ENCODE data around the gene DGCR6L.
"Not testable (repeated sequence)": the region's sequence is repeated elsewhere in the genome, so short reads cannot be mapped to it uniquely, and the experiment has no call there.

The DGCR6L gene

GRCh38 chr22:20356906-20357305 lies 37.0 kb upstream of the DGCR6L start:
- 97% methylated on average over 52 of the region's 66 CpGs for WGBS
- H3K27me3 ChIP-seq (ENCODE audit: insufficient read depth, low read length); H3K4me3 ChIP-seq (ENCODE audit: low read length); H3K9me3 ChIP-seq (ENCODE audit: insufficient read depth, low read depth, low read length); H3K36me3 ChIP-seq (ENCODE audit: insufficient read depth, low read length); H3K4me1 ChIP-seq (ENCODE audit: insufficient read depth, low read length); H3K9ac ChIP-seq (ENCODE audit: low read depth, low read length); H3K27ac ChIP-seq (ENCODE audit: low read depth, low read length): not testable (repeated sequence)

GRCh38 chr22:20355939-20356636 lies 36.2 kb upstream of the DGCR6L start:
- H3K36me3 ChIP-seq (ENCODE audit: insufficient read depth, low read length); H3K27me3 ChIP-seq (ENCODE audit: insufficient read depth, low read length); H3K9me3 ChIP-seq (ENCODE audit: insufficient read depth, low read depth, low read length); H3K4me3 ChIP-seq (ENCODE audit: low read length); H3K9ac ChIP-seq (ENCODE audit: low read depth, low read length); H3K4me1 ChIP-seq (ENCODE audit: insufficient read depth, low read length); H3K27ac ChIP-seq (ENCODE audit: low read depth, low read length): not testable (repeated sequence)
- 95% methylated on average over 82 of the region's 98 CpGs for WGBS

GRCh38 chr22:20354238-20354975 lies 34.5 kb upstream of the DGCR6L start:
- 93% methylated on average over 81 of the region's 81 CpGs for WGBS
- Histone ChIP-seq H3K4me3 (ENCODE audit: low read length) (no peak overlapping the region), H3K27me3 (ENCODE audit: insufficient read depth, low read length) (no peaks in the 10 kb centered on the region), H3K9me3 (ENCODE audit: insufficient read depth, low read depth, low read length) (no peaks in the 10 kb centered on the region), H3K27ac (ENCODE audit: low read depth, low read length) (no peak overlapping the region), H3K36me3 (ENCODE audit: insufficient read depth, low read length) (no peaks in the 10 kb centered on the region), H3K9ac (ENCODE audit: low read depth, low read length) (no peak overlapping the region), H3K4me1 (ENCODE audit: insufficient read depth, low read length) (no peaks in the 10 kb centered on the region)

- not testable (repeated sequence) for H3K36me3 ChIP-seq (ENCODE audit: insufficient read depth, low read length); H3K9me3 ChIP-seq (ENCODE audit: insufficient read depth, low read depth, low read length); H3K9ac ChIP-seq (ENCODE audit: low read depth, low read length); H3K4me3 ChIP-seq (ENCODE audit: low read length); H3K27ac ChIP-seq (ENCODE audit: low read depth, low read length); H3K4me1 ChIP-seq (ENCODE audit: insufficient read depth, low read length); H3K27me3 ChIP-seq (ENCODE audit: insufficient read depth, low read length)
- WGBS: 94% methylated on average over 5 of the region's 6 CpGs
Measured at GRCh38 chr22:20352536-20352935, 32.7 kb upstream of the DGCR6L start.

- 84% methylated on average over 2 of the region's 7 CpGs for WGBS
- H3K9ac ChIP-seq (ENCODE audit: low read depth, low read length); H3K27ac ChIP-seq (ENCODE audit: low read depth, low read length); H3K27me3 ChIP-seq (ENCODE audit: insufficient read depth, low read length); H3K9me3 ChIP-seq (ENCODE audit: insufficient read depth, low read depth, low read length); H3K4me1 ChIP-seq (ENCODE audit: insufficient read depth, low read length); H3K4me3 ChIP-seq (ENCODE audit: low read length); H3K36me3 ChIP-seq (ENCODE audit: insufficient read depth, low read length): not testable (repeated sequence)
Measured at GRCh38 chr22:20346553-20346952, 26.7 kb upstream of the DGCR6L start.

GRCh38 chr22:20338291-20338690 lies 18.4 kb upstream of the DGCR6L start:
- not testable (repeated sequence) for H3K27ac ChIP-seq (ENCODE audit: low read depth, low read length); H3K4me1 ChIP-seq (ENCODE audit: insufficient read depth, low read length); H3K4me3 ChIP-seq (ENCODE audit: low read length); H3K9ac ChIP-seq (ENCODE audit: low read depth, low read length); H3K9me3 ChIP-seq (ENCODE audit: insufficient read depth, low read depth, low read length); H3K36me3 ChIP-seq (ENCODE audit: insufficient read depth, low read length); H3K27me3 ChIP-seq (ENCODE audit: insufficient read depth, low read length)
- 84% methylated on average over 1 of the region's 2 CpGs for WGBS

- H3K27ac ChIP-seq (ENCODE audit: low read depth, low read length); H3K9ac ChIP-seq (ENCODE audit: low read depth, low read length); H3K4me1 ChIP-seq (ENCODE audit: insufficient read depth, low read length); H3K36me3 ChIP-seq (ENCODE audit: insufficient read depth, low read length); H3K4me3 ChIP-seq (ENCODE audit: low read length); H3K9me3 ChIP-seq (ENCODE audit: insufficient read depth, low read depth, low read length); H3K27me3 ChIP-seq (ENCODE audit: insufficient read depth, low read length): not testable (repeated sequence)
- 75% methylated on average over 2 of the region's 3 CpGs for WGBS
Measured at GRCh38 chr22:20337807-20338206, 17.9 kb upstream of the DGCR6L start.

- H3K4me1 ChIP-seq (ENCODE audit: insufficient read depth, low read length); H3K4me3 ChIP-seq (ENCODE audit: low read length); H3K9ac ChIP-seq (ENCODE audit: low read depth, low read length); H3K36me3 ChIP-seq (ENCODE audit: insufficient read depth, low read length); H3K9me3 ChIP-seq (ENCODE audit: insufficient read depth, low read depth, low read length); H3K27me3 ChIP-seq (ENCODE audit: insufficient read depth, low read length); H3K27ac ChIP-seq (ENCODE audit: low read depth, low read length): not testable (repeated sequence)
- whole genome bisulfite sequencing: no CpG with 5 or more reads among the region's 1 CpG
Measured at GRCh38 chr22:20336561-20336960, 16.7 kb upstream of the DGCR6L start.

- H3K9ac ChIP-seq (ENCODE audit: low read depth, low read length); H3K27ac ChIP-seq (ENCODE audit: low read depth, low read length): not testable (repeated sequence)
- 91% methylated on average over 5 of the region's 5 CpGs for WGBS
Measured at GRCh38 chr22:20328569-20328930, 8.7 kb upstream of the DGCR6L start.

GRCh38 chr22:20325996-20326395 lies 6.1 kb upstream of the DGCR6L start:
- not testable (repeated sequence) for H3K9ac ChIP-seq (ENCODE audit: low read depth, low read length); H3K27me3 ChIP-seq (ENCODE audit: insufficient read depth, low read length); H3K9me3 ChIP-seq (ENCODE audit: insufficient read depth, low read depth, low read length); H3K27ac ChIP-seq (ENCODE audit: low read depth, low read length); H3K36me3 ChIP-seq (ENCODE audit: insufficient read depth, low read length); H3K4me3 ChIP-seq (ENCODE audit: low read length); H3K4me1 ChIP-seq (ENCODE audit: insufficient read depth, low read length)
- WGBS: 80% methylated on average over 1 of the region's 1 CpG

More at GRCh38 chr22:20328569-20328930, 8.7 kb upstream of the DGCR6L start:
- H3K27me3 ChIP-seq (ENCODE audit: insufficient read depth, low read length); H3K9me3 ChIP-seq (ENCODE audit: insufficient read depth, low read depth, low read length); H3K36me3 ChIP-seq (ENCODE audit: insufficient read depth, low read length); H3K4me3 ChIP-seq (ENCODE audit: low read length); H3K4me1 ChIP-seq (ENCODE audit: insufficient read depth, low read length): not testable (repeated sequence)

GRCh38 chr22:20324139-20324516 lies 4.3 kb upstream of the DGCR6L start:
- H3K9ac ChIP-seq (ENCODE audit: low read depth, low read length): no peak overlapping the region
- H3K4me1 ChIP-seq (ENCODE audit: insufficient read depth, low read length): 0 out of 2 replicates have a peak, but pooled peaks cover 3% of the 10 kb centered on the region
- no peaks in the 10 kb centered on the region for H3K36me3 ChIP-seq (ENCODE audit: insufficient read depth, low read length)
- WGBS: 92% methylated on average over 5 of the region's 5 CpGs
- no peaks in the 10 kb centered on the region for H3K9me3 ChIP-seq (ENCODE audit: insufficient read depth, low read depth, low read length)
- no peaks in the 10 kb centered on the region for H3K27me3 ChIP-seq (ENCODE audit: insufficient read depth, low read length)
- H3K27ac ChIP-seq (ENCODE audit: low read depth, low read length): no peak overlapping the region
- H3K4me3 ChIP-seq (ENCODE audit: low read length): no peak overlapping the region

Measured in HUES64 (cell line).